Mesendoderm (in vitro differentiated cells): ENCODE data around the gene VPS33B.

ENCODE experiments used
- DNase-seq: peaks from one replicate; pipeline ENCODE4 v3.0.0; 2013
- H2AK5ac ChIP-seq: 2 replicates; pipeline ENCODE4 v1.6.1; 2013; ENCODE audit warnings: low read length, inconsistent platforms
- H2BK120ac ChIP-seq: 2 replicates; pipeline ENCODE4 v1.6.1; 2013; ENCODE audit warnings: low read depth, mild to moderate bottlenecking, low read length, moderate library complexity, mixed read lengths
- H2BK15ac ChIP-seq: replicated peaks from 2 replicates; pipeline ENCODE4 v1.6.1; 2013; ENCODE audit warnings: low read depth, mild to moderate bottlenecking, moderate library complexity
- H2BK5ac ChIP-seq: 2 replicates; pipeline ENCODE4 v1.6.1; 2013; ENCODE audit warnings: low read length, inconsistent platforms
- H3K18ac ChIP-seq: 2 replicates; pipeline ENCODE4 v1.6.1; 2013; ENCODE audit warnings: mild to moderate bottlenecking, low read length, mixed read lengths
- H3K23ac ChIP-seq: one replicate; pipeline ENCODE4 v1.6.1; 2013; ENCODE audit warnings: low read length
- H3K27ac ChIP-seq: 2 replicates; pipeline ENCODE4 v1.5.1; 2013; ENCODE audit warnings: low read depth, mild to moderate bottlenecking, inconsistent platforms, low read length, moderate library complexity
- H3K27me3 ChIP-seq: 2 replicates; pipeline ENCODE4 v1.6.1; 2013; ENCODE audit warnings: low read length, control low read depth, mild to moderate bottlenecking, inconsistent platforms; ENCODE audit not compliant: insufficient read depth, poor library complexity
- H3K36me3 ChIP-seq: 2 replicates; pipeline ENCODE4 v1.6.1; 2013; ENCODE audit warnings: low read length, inconsistent platforms; ENCODE audit not compliant: control insufficient read depth, insufficient read depth
- H3K4ac ChIP-seq: one replicate; pipeline ENCODE4 v1.6.1; 2013; ENCODE audit warnings: low read depth, mild to moderate bottlenecking, low read length, moderate library complexity
- H3K4me1 ChIP-seq: 2 replicates; pipeline ENCODE4 v1.6.1; 2013; ENCODE audit warnings: low read depth, low read length, inconsistent platforms; ENCODE audit not compliant: control insufficient read depth
- H3K4me2 ChIP-seq: 2 replicates; pipeline ENCODE4 v1.6.1; 2013; ENCODE audit warnings: low read length
- H3K4me3 ChIP-seq: 2 replicates; pipeline ENCODE4 v1.5.1; 2013; ENCODE audit warnings: mild to moderate bottlenecking, low read length
- H3K56ac ChIP-seq: one replicate; pipeline ENCODE4 v1.6.1; 2013; ENCODE audit warnings: low read length
- H3K79me1 ChIP-seq: 2 replicates; pipeline ENCODE4 v1.6.1; 2013; ENCODE audit warnings: low read length, inconsistent platforms
- H3K79me2 ChIP-seq: 2 replicates; pipeline ENCODE4 v1.6.1; 2013; ENCODE audit warnings: mild to moderate bottlenecking, low read length; ENCODE audit not compliant: control insufficient read depth, insufficient read depth
- H3K9ac ChIP-seq: 2 replicates; pipeline ENCODE4 v1.6.1; 2013; ENCODE audit warnings: low read length, inconsistent platforms
- H4K5ac ChIP-seq: one replicate; pipeline ENCODE4 v1.6.1; 2013; ENCODE audit warnings: low read length
- H4K8ac ChIP-seq: one replicate; pipeline ENCODE4 v1.6.1; 2013; ENCODE audit warnings: low read depth, mild to moderate bottlenecking, control low read depth, low read length, moderate library complexity
- WGBS: extraction: QIAGEN DNeasy Blood & Tissue Kit; methylation state at CpG from one replicate; pipeline ENCODE4 v1.1.7; 2013; ENCODE audit warnings: low lambda C conversion rate, missing lambda C conversion rate; ENCODE audit not compliant: insufficient coverage; ENCODE audit errors: extremely low coverage; 5-methylcytosine and 5-hydroxymethylcytosine counted together

VPS33B gene

GRCh38 chr15:90956274-90957030, 65.9 kb downstream of the VPS33B start:
- Histone ChIP-seq H3K4me3 (peak overlapping the region; percentile 54), H3K9ac (peak overlapping the region; percentile 85), H3K79me2 (no peaks in the 10 kb centered on the region), H3K23ac (peak overlapping the region; percentile 94), H3K36me3 (peaks cover 4% of the 10 kb centered on the region), H3K56ac (peak overlapping the region; percentile 91), H2BK120ac (no peak overlapping the region), H3K4ac (peak overlapping the region; percentile 0), H3K4me2 (peak overlapping the region; percentile 90), H4K5ac (no peak overlapping the region), H2BK5ac (no peak overlapping the region), H4K8ac (no peak overlapping the region), H3K18ac (peak overlapping the region; percentile 29), H2AK5ac (no peak overlapping the region), H3K27ac (no peak overlapping the region), H3K79me1 (peaks cover 2% of the 10 kb centered on the region), H2BK15ac (no peak overlapping the region), H3K27me3 (no peaks in the 10 kb centered on the region), H3K4me1 (peaks cover 3% of the 10 kb centered on the region)
- no CpG with 5 or more reads among the region's 56 CpGs for WGBS
- peak; percentile 88 for DNase-seq

- no peak overlapping the region for H3K27ac ChIP-seq
- H3K56ac ChIP-seq: peak overlapping the region; percentile 96
- no peak for DNase-seq
- no peak overlapping the region for H3K4me3 ChIP-seq
- H3K4ac ChIP-seq: peak overlapping the region; percentile 56
- H3K23ac ChIP-seq: peak overlapping the region; percentile 48
- no peak overlapping the region for H3K18ac ChIP-seq
- H2BK5ac ChIP-seq: no peak overlapping the region
- peak overlapping the region; percentile 43 for H3K4me2 ChIP-seq
- H4K8ac ChIP-seq: no peak overlapping the region
- peak overlapping the region; percentile 84 for H2AK5ac ChIP-seq
- H2BK120ac ChIP-seq: no peak overlapping the region
- peaks cover 3% of the 10 kb centered on the region for H3K4me1 ChIP-seq
- no peaks in the 10 kb centered on the region for H3K27me3 ChIP-seq
- peaks cover 2% of the 10 kb centered on the region for H3K79me1 ChIP-seq
- no peak overlapping the region for H2BK15ac ChIP-seq
- H4K5ac ChIP-seq: no peak overlapping the region
- peak overlapping the region; percentile 97 for H3K9ac ChIP-seq
- peaks cover 4% of the 10 kb centered on the region for H3K36me3 ChIP-seq
- H3K79me2 ChIP-seq: no peaks in the 10 kb centered on the region
- WGBS: no CpG with 5 or more reads among the region's 20 CpGs
Measured at GRCh38 chr15:90955624-90956273, 66.6 kb downstream of the VPS33B start.

GRCh38 chr15:90954712-90955623, 67.4 kb downstream of the VPS33B start, which contains the start of gene RCCD1:
TSS of gene RCCD1 (plus strand) at chr15:90954884. CDS start at chr15:90956735, 1,851 bp downstream.
- DNase-seq: peak; percentile 98
- Histone ChIP-seq H3K27ac (peak within 1 kb of the TSS; percentile 90), H2BK5ac (peak within 1 kb of the TSS; percentile 70), H2BK120ac (no peak within 1 kb of the TSS), H3K56ac (peak within 1 kb of the TSS; percentile 96), H2BK15ac (no peak within 1 kb of the TSS), H3K4me2 (peak within 1 kb of the TSS; percentile 72), H3K4ac (peak within 1 kb of the TSS; percentile 56), H3K23ac (no peak within 1 kb of the TSS), H4K5ac (no peak within 1 kb of the TSS), H3K4me3 (peak within 1 kb of the TSS; percentile 76), H3K18ac (peak within 1 kb of the TSS; percentile 69), H3K27me3 (no peaks in the 10 kb centered on the region), H3K9ac (peak within 1 kb of the TSS; percentile 97), H3K79me1 (peaks cover 2% of the 10 kb centered on the region), H4K8ac (no peak within 1 kb of the TSS), H3K4me1 (peaks cover 3% of the 10 kb centered on the region), H2AK5ac (no peak within 1 kb of the TSS), H3K36me3 (peaks cover 8% of the 10 kb centered on the region), H3K79me2 (no peaks in the 10 kb centered on the region)
- no CpG with 5 or more reads among the region's 69 CpGs for WGBS

- WGBS: no CpG with 5 or more reads among the region's 16 CpGs
- Histone ChIP-seq H4K5ac (no peak overlapping the region), H2AK5ac (no peak overlapping the region), H2BK120ac (no peak overlapping the region), H3K4ac (no peak overlapping the region), H3K4me2 (no peak overlapping the region), H2BK15ac (no peak overlapping the region), H3K56ac (peak overlapping the region; percentile 34), H3K27me3 (no peaks in the 10 kb centered on the region), H2BK5ac (no peak overlapping the region), H3K18ac (no peak overlapping the region), H3K79me2 (no peaks in the 10 kb centered on the region), H3K36me3 (peaks cover 8% of the 10 kb centered on the region), H3K23ac (no peak overlapping the region), H4K8ac (no peak overlapping the region), H3K4me3 (no peak overlapping the region), H3K79me1 (peaks cover 2% of the 10 kb centered on the region), H3K9ac (no peak overlapping the region), H3K27ac (no peak overlapping the region), H3K4me1 (peaks cover 3% of the 10 kb centered on the region)
- DNase-seq: no peak
Measured at GRCh38 chr15:90953947-90954711, 68.3 kb downstream of the VPS33B start.
